NK-92 treated with Interleukin-12 subunit alpha and Interleukin-12 subunit beta, amount 100 ng/mL, for 24 hours (cell line): ENCODE data around the gene MPP4.

Experiments
- DNase-seq: peaks from one replicate; lab custom pipeline; 2025; lab: John Stamatoyannopoulos, UW

The MPP4 gene

DNA sequence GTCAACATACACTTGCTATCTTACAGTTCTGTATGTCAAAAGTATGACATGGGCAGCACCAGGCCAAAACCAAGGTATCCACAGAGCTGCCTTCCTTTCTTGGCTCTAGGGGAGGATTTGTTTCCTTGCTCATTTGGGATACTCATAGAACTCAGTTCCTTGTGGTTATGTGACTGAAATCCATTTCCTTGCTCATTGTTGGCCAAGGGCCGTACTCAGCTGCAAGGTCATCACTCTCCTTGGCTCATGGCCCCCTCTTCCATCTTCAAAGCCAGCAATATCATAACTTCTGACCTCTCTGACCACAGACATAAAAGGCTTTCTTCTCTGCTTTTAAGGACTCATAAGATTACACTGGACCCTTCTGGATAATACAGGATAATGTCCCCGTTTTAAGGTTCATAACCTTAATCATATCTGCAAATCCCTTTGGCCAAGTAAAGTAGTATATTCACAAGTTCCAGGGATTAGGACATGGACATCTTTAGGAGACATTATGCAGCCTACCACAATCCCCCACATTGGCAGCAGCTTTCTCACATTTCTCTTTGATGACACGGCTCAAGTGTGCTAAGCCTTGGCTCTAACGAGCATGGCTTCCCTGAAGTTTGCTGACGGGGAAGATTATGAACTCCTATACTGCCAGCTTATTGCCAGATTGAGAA lies 76.0 kb downstream of the MPP4 start:
- no peak for DNase-seq

DNA sequence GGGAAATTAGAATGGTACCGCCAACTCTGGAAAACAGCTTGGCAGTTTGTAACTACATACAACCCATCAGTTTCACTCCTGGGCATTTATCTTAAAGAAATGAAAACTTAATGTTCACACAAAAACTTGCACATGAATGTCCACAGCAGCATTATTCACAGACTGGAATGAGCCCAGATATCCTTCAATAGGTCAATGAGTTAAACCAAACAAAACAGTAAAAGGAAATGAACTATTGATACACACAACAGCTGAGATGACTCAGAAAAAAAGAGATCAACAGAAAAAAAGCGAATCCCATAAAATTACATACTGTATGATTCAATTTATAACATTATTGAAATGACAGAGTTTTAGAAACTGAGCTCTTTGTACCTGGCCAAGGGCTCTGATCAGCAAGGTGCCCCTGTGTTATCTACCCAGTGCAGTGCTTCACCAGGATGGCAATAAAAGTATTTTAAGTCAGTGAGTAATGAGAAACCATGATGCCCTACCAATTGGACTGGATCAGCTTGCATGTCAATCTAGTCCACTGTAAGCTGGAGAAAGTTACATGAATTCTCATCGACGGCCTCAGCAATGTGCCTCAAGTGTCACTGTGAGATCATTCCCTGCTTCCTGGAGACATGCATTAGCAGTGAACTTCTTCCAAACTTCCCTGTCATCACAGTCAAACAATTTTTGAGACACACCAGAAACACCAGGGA lies 77.0 kb downstream of the MPP4 start:
- no peak for DNase-seq

DNA sequence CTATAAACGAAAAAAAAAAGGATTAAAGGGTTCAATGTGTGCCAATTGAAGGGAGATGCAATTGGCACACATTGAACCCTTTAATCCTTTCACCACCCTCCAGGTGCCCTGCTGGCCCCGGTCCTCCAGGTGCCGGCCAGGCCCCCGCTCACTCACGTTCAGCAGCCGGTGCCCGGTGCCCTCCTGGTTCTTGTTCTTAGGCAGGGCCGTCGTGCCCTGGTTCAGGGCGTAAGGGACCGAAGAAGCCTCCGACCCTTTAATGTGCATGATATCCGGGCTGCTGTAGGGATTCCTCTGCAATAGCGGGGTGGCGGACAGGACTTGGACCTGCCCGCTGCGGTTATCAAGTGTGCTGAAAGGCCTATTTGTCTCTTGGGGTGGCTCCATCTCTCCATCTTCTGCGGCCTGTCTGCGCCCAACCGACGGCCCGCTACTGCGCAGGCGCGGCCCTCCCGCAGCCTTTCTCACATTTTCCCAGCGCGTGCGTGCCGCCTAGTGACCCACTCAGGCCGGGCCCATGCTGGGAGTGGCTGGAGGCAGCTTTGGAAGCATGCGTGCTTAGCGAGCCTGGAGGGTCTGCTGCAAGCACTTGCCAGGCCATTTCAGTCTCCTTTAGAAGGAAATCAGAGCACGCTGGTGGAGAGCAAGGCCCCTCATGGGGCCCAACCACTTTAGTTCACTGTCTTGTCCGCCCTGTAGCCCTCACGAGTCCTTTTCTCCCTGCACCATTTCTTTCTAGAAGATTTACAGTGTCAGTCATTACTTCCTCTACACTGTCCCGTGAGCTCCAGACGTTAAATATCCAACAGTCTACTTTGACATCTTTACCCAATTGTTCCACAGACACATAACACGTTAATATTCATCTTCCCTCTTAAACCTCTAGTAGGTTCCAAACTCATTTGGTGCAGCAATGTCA lies 79.4 kb downstream of the MPP4 start:
- DNase-seq, result no peak

DNA sequence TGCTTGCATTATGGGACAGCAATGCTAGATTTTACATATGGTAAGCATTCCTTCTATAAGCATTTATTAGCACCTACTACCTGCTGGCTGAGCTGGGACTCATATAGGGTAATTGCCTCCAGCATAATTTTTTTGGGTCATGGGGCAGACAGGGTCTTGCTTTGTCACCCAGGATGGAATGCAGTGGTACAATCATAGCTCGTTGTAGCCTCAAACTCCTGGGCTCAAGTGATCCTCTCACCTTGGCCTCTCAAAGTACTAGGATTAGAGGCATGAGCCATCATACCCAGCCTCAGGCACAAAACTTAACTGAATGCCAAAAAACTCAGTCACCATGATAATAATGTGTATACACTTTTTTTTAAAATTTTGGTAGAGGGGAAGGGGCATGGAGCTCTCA lies 90.4 kb downstream of the MPP4 start:
- DNase-seq, result no peak

DNA sequence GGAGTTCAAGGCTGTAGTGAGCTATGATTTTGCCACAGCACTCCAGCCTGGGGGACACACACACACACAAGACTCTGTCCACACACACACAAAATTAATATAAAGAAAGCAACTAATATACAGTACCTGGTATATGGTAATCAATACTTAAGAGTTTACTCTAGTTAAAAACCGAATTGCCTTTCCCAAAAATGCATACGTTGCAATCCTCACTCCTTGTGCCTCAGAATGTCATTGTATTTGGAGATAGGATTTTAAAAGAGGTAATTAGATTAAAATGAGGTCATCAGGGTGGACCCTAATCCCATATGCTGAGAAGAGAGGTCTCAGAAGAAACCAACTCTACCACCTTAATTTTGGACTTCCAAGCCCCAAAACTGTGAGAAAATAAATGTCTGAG lies 90.9 kb downstream of the MPP4 start:
- no peak for DNase-seq

DNA sequence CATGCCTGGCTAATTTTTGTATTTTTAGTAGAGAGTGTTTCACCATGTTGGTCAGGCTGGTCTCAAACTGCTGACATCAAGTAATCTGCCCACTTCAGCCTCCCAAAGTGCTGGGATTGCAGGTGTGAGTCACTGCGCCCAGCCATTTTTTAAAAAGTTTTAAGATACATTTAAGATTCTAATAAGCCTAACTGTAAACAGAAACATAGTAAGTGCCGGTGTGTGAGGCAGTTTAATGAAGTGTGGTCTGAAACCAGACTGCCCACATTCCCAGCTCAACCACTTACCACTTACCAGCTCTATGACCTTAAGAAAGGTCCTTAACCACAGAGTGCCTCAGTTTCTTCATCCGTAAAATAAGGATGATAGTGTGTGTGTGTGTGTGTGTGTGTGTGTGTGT lies 97.5 kb downstream of the MPP4 start:
- no peak for DNase-seq

DNA sequence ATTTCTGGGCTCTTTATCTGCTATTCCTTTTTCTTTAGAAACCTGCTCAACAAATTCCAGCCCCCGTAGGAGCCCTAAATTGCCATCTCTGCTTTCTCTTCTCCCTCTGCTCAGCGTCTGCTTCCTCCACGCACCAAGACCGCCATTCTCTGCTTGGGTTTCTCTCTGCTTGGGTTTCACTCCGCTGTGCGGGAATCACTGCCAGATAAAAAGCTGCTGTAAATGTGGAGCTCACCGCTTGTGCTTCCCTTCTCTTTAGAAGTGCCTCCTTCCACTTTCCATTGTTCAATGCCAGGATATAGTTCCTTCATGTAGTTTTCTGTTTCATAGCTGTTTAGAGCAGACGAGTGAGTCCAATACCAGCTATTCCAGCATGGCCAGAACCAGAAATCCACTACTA lies 101.0 kb downstream of the MPP4 start:
- no peak for DNase-seq
